ENCODE measurements around the gene THSD7B.

DNA sequence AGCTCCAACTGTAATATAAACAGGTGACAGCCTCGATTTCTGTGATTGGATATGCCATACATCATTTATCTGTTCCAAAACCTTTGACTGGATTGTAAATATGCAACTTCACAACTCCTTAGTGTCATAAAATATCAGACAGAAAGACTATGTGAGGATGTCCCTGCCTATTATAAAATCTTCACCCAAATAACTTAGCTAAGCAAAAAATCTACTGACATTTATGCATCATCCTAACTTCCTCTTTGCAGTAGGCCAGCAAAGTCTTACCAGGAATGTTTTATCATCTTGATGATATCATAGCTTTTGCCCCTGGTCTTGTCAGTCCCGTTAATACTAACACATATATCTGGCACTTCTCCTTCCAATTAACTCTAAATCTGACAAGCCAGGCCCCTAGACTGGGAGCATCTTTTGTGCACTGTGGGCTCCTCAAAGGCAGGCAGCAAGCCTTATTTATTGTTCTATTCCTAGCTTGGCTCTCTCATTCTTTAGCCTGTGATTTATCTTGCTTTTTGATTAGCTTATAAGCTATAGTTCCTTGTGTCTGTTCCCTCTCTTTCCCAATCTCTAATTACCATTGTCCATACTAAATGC, 842.5 kb downstream of the THSD7B start:
- TF ChIP-seq, protein P1, sequence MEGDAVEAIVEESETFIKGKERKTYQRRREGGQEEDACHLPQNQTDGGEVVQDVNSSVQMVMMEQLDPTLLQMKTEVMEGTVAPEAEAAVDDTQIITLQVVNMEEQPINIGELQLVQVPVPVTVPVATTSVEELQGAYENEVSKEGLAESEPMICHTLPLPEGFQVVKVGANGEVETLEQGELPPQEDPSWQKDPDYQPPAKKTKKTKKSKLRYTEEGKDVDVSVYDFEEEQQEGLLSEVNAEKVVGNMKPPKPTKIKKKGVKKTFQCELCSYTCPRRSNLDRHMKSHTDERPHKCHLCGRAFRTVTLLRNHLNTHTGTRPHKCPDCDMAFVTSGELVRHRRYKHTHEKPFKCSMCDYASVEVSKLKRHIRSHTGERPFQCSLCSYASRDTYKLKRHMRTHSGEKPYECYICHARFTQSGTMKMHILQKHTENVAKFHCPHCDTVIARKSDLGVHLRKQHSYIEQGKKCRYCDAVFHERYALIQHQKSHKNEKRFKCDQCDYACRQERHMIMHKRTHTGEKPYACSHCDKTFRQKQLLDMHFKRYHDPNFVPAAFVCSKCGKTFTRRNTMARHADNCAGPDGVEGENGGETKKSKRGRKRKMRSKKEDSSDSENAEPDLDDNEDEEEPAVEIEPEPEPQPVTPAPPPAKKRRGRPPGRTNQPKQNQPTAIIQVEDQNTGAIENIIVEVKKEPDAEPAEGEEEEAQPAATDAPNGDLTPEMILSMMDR (IDR thresholded peaks at IDR 0.05; ENCODE audit: low read length): no peak
- no peak for TF ChIP-seq EZH2 (IDR thresholded peaks at IDR 0.05; ENCODE audit: borderline replicate concordance, low read length)
